ENCODE measurements around the gene CRHR1.

Gene CRHR1

GRCh38 chr17:45790296-45790922 lies 6.3 kb downstream of the CRHR1 start:
- H3K36me3 ChIP-seq (ENCODE audit: insufficient read depth, low read length) = no peaks in the 10 kb centered on the region
- peaks cover 97% of the 10 kb centered on the region for H3K27me3 ChIP-seq (ENCODE audit: insufficient read depth, low read length)

GRCh38 chr17:45791041-45791582 lies 7.0 kb downstream of the CRHR1 start:
- Histone ChIP-seq H3K36me3 (ENCODE audit: insufficient read depth, low read length) (no peaks in the 10 kb centered on the region), H3K27ac (ENCODE audit: low read depth, low read length) (no peak overlapping the region), H3K79me2 (ENCODE audit: control insufficient read depth, insufficient read depth, low read length, unreplicated experiment) (no peaks in the 10 kb centered on the region), H3K4me1 (ENCODE audit: control insufficient read depth, insufficient read depth, low read length, unreplicated experiment) (no peaks in the 10 kb centered on the region), H3K4me3 (ENCODE audit: low read depth, low read length) (no peak overlapping the region), H3K27me3 (ENCODE audit: insufficient read depth, low read length) (peaks cover 97% of the 10 kb centered on the region), H2AFZ (ENCODE audit: low read length, unreplicated experiment) (no peak overlapping the region)

More at GRCh38 chr17:45790296-45790922, 6.3 kb downstream of the CRHR1 start:
- H3K27ac ChIP-seq (ENCODE audit: low read depth, low read length) = no peak overlapping the region
- no peak overlapping the region for H3K4me3 ChIP-seq (ENCODE audit: low read depth, low read length)
- H3K4me1 ChIP-seq (ENCODE audit: control insufficient read depth, insufficient read depth, low read length, unreplicated experiment) = no peaks in the 10 kb centered on the region
- H2AFZ ChIP-seq (ENCODE audit: low read length, unreplicated experiment) = no peak overlapping the region
- H3K79me2 ChIP-seq (ENCODE audit: control insufficient read depth, insufficient read depth, low read length, unreplicated experiment) = no peaks in the 10 kb centered on the region

- Histone ChIP-seq H3K27me3 (ENCODE audit: insufficient read depth, low read length) (peaks cover 95% of the 10 kb centered on the region), H3K36me3 (ENCODE audit: insufficient read depth, low read length) (no peaks in the 10 kb centered on the region), H3K27ac (ENCODE audit: low read depth, low read length) (no peak overlapping the region), H3K4me1 (ENCODE audit: control insufficient read depth, insufficient read depth, low read length, unreplicated experiment) (no peaks in the 10 kb centered on the region), H3K4me3 (ENCODE audit: low read depth, low read length) (no peak overlapping the region), H3K79me2 (ENCODE audit: control insufficient read depth, insufficient read depth, low read length, unreplicated experiment) (no peaks in the 10 kb centered on the region), H2AFZ (ENCODE audit: low read length, unreplicated experiment) (no peak overlapping the region)
These were observed 7.8 kb downstream of the CRHR1 start for GRCh38 chr17:45791935-45792334.

- Histone ChIP-seq H2AFZ (ENCODE audit: low read length, unreplicated experiment) (no peak overlapping the region), H3K4me3 (ENCODE audit: low read depth, low read length) (no peak overlapping the region), H3K27ac (ENCODE audit: low read depth, low read length) (no peak overlapping the region), H3K36me3 (ENCODE audit: insufficient read depth, low read length) (no peaks in the 10 kb centered on the region), H3K79me2 (ENCODE audit: control insufficient read depth, insufficient read depth, low read length, unreplicated experiment) (no peaks in the 10 kb centered on the region), H3K4me1 (ENCODE audit: control insufficient read depth, insufficient read depth, low read length, unreplicated experiment) (no peaks in the 10 kb centered on the region), H3K27me3 (ENCODE audit: insufficient read depth, low read length) (peaks cover 90% of the 10 kb centered on the region)
These were observed 8.3 kb downstream of the CRHR1 start for GRCh38 chr17:45792437-45792836.

- H3K36me3 ChIP-seq (ENCODE audit: insufficient read depth, low read length) = no peaks in the 10 kb centered on the region
- H3K27me3 ChIP-seq (ENCODE audit: insufficient read depth, low read length) = peaks cover 88% of the 10 kb centered on the region
- no peak overlapping the region for H3K4me3 ChIP-seq (ENCODE audit: low read depth, low read length)
- no peaks in the 10 kb centered on the region for H3K4me1 ChIP-seq (ENCODE audit: control insufficient read depth, insufficient read depth, low read length, unreplicated experiment)
- H3K79me2 ChIP-seq (ENCODE audit: control insufficient read depth, insufficient read depth, low read length, unreplicated experiment) = no peaks in the 10 kb centered on the region
- H2AFZ ChIP-seq (ENCODE audit: low read length, unreplicated experiment) = no peak overlapping the region
- no peak overlapping the region for H3K27ac ChIP-seq (ENCODE audit: low read depth, low read length)
These were observed 9.1 kb downstream of the CRHR1 start for GRCh38 chr17:45792995-45793755.

GRCh38 chr17:45793999-45794540 lies 9.9 kb downstream of the CRHR1 start:
- no peaks in the 10 kb centered on the region for H3K79me2 ChIP-seq (ENCODE audit: control insufficient read depth, insufficient read depth, low read length, unreplicated experiment)
- no peaks in the 10 kb centered on the region for H3K4me1 ChIP-seq (ENCODE audit: control insufficient read depth, insufficient read depth, low read length, unreplicated experiment)
- H3K36me3 ChIP-seq (ENCODE audit: insufficient read depth, low read length) = no peaks in the 10 kb centered on the region
- H3K27me3 ChIP-seq (ENCODE audit: insufficient read depth, low read length) = peaks cover 83% of the 10 kb centered on the region
- no peak overlapping the region for H2AFZ ChIP-seq (ENCODE audit: low read length, unreplicated experiment)
- H3K27ac ChIP-seq (ENCODE audit: low read depth, low read length) = no peak overlapping the region
- no peak overlapping the region for H3K4me3 ChIP-seq (ENCODE audit: low read depth, low read length)

GRCh38 chr17:45794840-45795239 lies 10.7 kb downstream of the CRHR1 start:
- Histone ChIP-seq H3K27me3 (ENCODE audit: insufficient read depth, low read length) (peaks cover 83% of the 10 kb centered on the region), H3K27ac (ENCODE audit: low read depth, low read length) (no peak overlapping the region), H3K4me3 (ENCODE audit: low read depth, low read length) (no peak overlapping the region), H3K79me2 (ENCODE audit: control insufficient read depth, insufficient read depth, low read length, unreplicated experiment) (no peaks in the 10 kb centered on the region), H2AFZ (ENCODE audit: low read length, unreplicated experiment) (no peak overlapping the region), H3K36me3 (ENCODE audit: insufficient read depth, low read length) (no peaks in the 10 kb centered on the region), H3K4me1 (ENCODE audit: control insufficient read depth, insufficient read depth, low read length, unreplicated experiment) (no peaks in the 10 kb centered on the region)

- no peak overlapping the region for H2AFZ ChIP-seq (ENCODE audit: low read length, unreplicated experiment)
- H3K27me3 ChIP-seq (ENCODE audit: insufficient read depth, low read length) = peaks cover 72% of the 10 kb centered on the region
- no peaks in the 10 kb centered on the region for H3K4me1 ChIP-seq (ENCODE audit: control insufficient read depth, insufficient read depth, low read length, unreplicated experiment)
- H3K27ac ChIP-seq (ENCODE audit: low read depth, low read length) = no peak overlapping the region
- no peaks in the 10 kb centered on the region for H3K79me2 ChIP-seq (ENCODE audit: control insufficient read depth, insufficient read depth, low read length, unreplicated experiment)
- no peaks in the 10 kb centered on the region for H3K36me3 ChIP-seq (ENCODE audit: insufficient read depth, low read length)
- H3K4me3 ChIP-seq (ENCODE audit: low read depth, low read length) = no peak overlapping the region
These were observed 16.7 kb downstream of the CRHR1 start for GRCh38 chr17:45800816-45801215.

- Histone ChIP-seq H3K27ac (ENCODE audit: low read depth, low read length) (no peak overlapping the region), H3K79me2 (ENCODE audit: control insufficient read depth, insufficient read depth, low read length, unreplicated experiment) (no peaks in the 10 kb centered on the region), H3K4me1 (ENCODE audit: control insufficient read depth, insufficient read depth, low read length, unreplicated experiment) (no peaks in the 10 kb centered on the region), H2AFZ (ENCODE audit: low read length, unreplicated experiment) (no peak overlapping the region), H3K36me3 (ENCODE audit: insufficient read depth, low read length) (no peaks in the 10 kb centered on the region), H3K27me3 (ENCODE audit: insufficient read depth, low read length) (peaks cover 72% of the 10 kb centered on the region), H3K4me3 (ENCODE audit: low read depth, low read length) (no peak overlapping the region)
These were observed 17.3 kb downstream of the CRHR1 start for GRCh38 chr17:45801421-45801820.

GRCh38 chr17:45808845-45809244 lies 24.7 kb downstream of the CRHR1 start:
- H3K27ac ChIP-seq (ENCODE audit: low read depth, low read length) = no peak overlapping the region
- no peak overlapping the region for H3K4me3 ChIP-seq (ENCODE audit: low read depth, low read length)
- no peaks in the 10 kb centered on the region for H3K36me3 ChIP-seq (ENCODE audit: insufficient read depth, low read length)
- no peaks in the 10 kb centered on the region for H3K79me2 ChIP-seq (ENCODE audit: control insufficient read depth, insufficient read depth, low read length, unreplicated experiment)
- H3K4me1 ChIP-seq (ENCODE audit: control insufficient read depth, insufficient read depth, low read length, unreplicated experiment) = no peaks in the 10 kb centered on the region
- no peak overlapping the region for H2AFZ ChIP-seq (ENCODE audit: low read length, unreplicated experiment)
- H3K27me3 ChIP-seq (ENCODE audit: insufficient read depth, low read length) = peaks cover 66% of the 10 kb centered on the region

Data from ACC112 (cell line).